Putamen (tissue), 1 donor: ENCODE results near the gene ZNF397.
"Not testable (repeated sequence)": the region's sequence is repeated elsewhere in the genome, so short reads cannot be mapped to it uniquely, and the experiment has no call there.

Source experiments
- DNase-seq: peaks from one replicate; pipeline ENCODE4 v3.0.0-alpha.2; 2016; ENCODE audit warnings: low spot score

Gene ZNF397

DNA sequence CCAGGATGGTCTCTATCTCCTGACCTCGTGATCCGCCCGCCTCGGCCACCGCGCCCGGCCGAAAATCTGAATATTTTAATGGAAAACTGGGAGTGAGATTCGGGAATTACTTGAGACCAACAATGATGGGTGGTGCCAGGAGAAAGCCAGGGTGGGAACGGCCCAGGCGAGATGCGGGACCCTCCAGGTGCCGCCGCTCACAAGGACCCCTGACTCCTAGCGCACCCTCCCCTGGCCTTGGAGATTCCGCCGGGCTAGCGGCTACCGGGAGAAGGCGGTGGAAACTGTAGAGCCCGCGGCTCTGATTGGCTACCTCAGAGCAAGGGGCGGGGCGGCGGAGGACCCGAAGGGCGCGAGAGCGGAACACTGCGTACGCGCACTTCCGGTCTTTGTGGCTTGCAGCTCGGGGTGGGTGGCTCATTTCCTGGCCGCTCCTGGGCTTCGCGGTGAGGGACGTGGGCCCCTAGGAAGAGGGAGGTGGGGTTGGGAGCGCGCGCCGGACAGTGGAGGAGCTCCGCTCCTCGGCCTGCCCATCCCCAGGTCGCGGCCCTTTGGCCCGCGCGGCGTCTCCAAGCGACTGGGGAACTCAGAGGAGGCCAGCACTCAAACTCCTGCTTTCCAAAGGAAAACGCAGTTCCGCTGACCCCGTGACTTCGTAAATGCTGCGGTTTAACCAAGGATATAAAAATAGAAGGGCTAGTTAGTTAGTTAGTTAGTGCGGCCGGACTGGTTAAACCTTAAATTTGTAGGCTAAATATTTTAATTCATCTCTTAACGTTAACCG is at the start of gene ZNF397:
Gene ZNF397 (plus strand): TSS at position 371 of the 784 bp plus-strand sequence. CDS start 1,437 bp downstream, outside the sequence.
- peak; percentile 97 for DNase-seq

GRCh38 chr18:35191698-35192025 is 49.2 kb upstream of the ZNF397 start:
- DNase-seq: no peak

- no peak for DNase-seq
Measured at GRCh38 chr18:35192415-35192814, 48.4 kb upstream of the ZNF397 start.

- DNase-seq: no peak
Measured at GRCh38 chr18:35193316-35193715, 47.5 kb upstream of the ZNF397 start.

GRCh38 chr18:35197296-35197695 is 43.5 kb upstream of the ZNF397 start:
- DNase-seq: no peak

DNA sequence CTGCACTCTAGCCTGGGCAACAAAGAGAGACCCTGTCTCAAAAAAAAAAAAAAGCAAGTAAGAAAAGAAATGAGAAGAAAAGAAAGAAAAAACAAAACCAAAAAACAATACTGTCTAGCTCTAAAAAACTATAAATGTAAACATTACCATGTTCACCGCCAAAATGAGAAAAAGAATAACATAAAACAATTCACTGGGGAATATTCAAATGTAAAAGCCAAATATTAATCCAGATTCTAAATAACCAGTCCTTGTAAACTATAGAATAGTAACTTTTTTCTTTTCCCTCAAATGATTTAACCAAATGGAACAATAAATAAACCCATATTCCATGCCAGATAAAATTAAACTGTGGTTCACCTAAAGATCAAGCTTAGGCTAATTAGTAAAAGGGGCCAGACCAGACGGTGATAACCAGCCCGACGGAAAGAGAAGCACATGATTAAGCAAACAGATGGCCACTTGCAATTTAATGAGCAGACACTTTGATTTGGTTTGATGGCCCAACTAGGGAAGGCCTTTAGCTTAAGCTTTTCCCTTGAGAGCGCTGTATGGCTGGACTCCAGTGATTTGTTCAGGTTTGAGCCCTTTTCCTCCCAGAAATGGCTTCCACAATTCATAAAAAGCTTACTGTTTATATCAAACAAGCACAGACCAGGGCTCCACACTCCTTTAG is 39.4 kb upstream of the ZNF397 start:
- DNase-seq: no peak

- no peak for DNase-seq
Measured at GRCh38 chr18:35203067-35203466, 37.8 kb upstream of the ZNF397 start.

DNA sequence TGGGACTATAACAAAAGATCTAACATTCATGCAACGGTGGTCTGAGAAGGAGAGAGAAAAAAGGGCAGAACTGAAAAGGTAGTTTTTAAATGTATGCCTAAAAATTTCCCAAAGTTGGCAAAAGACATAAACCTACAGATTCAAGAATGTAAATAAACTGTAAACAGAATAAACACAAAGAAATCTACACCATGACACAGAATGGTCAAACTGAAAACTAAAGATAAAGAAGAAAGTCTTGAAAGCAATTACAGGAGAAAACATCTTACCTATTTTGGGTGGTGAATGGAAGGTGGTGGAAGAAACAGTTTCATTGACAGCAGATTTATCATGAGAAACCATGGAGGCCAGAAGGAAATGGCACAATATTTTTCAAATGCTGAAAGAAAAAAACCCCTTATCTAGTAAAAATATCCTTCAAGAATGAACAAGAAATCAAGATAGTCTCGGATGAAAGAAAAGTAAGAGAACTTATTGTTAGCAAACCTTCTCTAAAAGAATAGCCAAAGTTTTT is 35.6 kb upstream of the ZNF397 start:
- DNase-seq: no peak

GRCh38 chr18:35205746-35206458 is 34.9 kb upstream of the ZNF397 start:
- DNase-seq: not testable (repeated sequence)

- no peak for DNase-seq
Measured at GRCh38 chr18:35215026-35215425, 25.8 kb upstream of the ZNF397 start.

GRCh38 chr18:35216611-35217010 is 24.2 kb upstream of the ZNF397 start:
- not testable (repeated sequence) for DNase-seq

- DNase-seq: not testable (repeated sequence)
Measured at GRCh38 chr18:35219331-35219730, 21.5 kb upstream of the ZNF397 start.

- no peak for DNase-seq
Measured at GRCh38 chr18:35220424-35220823, 20.4 kb upstream of the ZNF397 start.

DNA sequence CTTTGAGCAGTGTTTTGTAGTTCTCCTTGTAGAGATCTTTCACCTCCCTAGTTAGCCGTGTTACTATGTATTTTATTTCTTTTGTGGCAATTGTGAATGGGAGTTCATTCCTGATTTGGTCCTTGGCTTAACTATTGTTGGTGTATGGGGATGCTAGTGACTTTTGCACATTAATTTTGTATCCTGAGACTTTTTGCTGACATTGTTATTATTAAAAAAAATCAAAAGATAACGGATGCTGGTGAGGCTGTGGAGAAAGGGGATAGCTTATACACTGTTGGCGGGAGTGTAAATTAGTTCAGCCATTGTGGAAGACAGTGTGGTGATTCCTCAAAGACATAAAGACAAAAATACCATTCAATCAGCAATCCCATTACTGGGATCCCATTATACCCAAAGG is 17.0 kb upstream of the ZNF397 start:
- no peak for DNase-seq

- DNase-seq: no peak
Measured at GRCh38 chr18:35227254-35227653, 13.6 kb upstream of the ZNF397 start.

GRCh38 chr18:35231052-35231451 is 9.8 kb upstream of the ZNF397 start:
- DNase-seq: peak; percentile 89

- peak; percentile 63 for DNase-seq
Measured at GRCh38 chr18:35236571-35237363, 4.1 kb upstream of the ZNF397 start.

DNA sequence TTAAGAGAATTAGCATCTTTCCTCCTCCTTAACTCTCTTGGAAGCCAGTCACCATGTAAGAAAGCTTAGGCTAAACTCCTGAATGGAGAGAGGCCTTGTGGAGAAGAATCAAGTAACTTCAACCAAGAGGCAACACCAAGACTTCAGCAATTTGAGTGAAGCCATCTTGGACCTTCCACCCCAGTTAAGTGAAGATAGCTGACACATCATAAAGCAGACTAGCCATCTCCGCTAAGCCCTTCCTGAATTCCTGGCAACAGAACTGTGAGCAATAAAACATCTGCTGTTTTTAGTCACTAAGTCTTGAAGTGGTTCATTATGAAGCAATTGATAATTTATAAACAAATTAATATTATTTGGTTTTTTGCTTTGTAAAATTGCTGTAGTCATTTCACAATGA is 1.5 kb upstream of the ZNF397 start:
- no peak for DNase-seq

DNA sequence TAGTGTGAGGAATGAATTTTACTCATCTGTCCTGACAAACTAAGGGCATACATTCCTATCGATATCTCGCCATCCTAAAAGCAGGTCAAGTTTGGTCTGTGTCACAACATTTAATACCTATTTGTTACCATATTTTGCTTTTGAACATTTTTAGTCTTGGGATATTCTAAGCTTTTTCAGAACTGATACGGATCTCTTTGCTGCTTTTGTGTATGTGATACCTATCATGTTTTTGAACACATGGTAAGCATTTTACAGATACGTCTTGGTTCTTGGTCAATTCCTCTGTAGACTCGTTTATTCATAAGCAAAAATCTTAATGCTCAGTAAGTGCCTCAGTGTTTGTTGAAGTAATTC is 592 bp downstream of the ZNF397 start:
- DNase-seq: no peak

- DNase-seq: no peak
Measured at GRCh38 chr18:35242426-35242825, 1.6 kb downstream of the ZNF397 start.

DNA sequence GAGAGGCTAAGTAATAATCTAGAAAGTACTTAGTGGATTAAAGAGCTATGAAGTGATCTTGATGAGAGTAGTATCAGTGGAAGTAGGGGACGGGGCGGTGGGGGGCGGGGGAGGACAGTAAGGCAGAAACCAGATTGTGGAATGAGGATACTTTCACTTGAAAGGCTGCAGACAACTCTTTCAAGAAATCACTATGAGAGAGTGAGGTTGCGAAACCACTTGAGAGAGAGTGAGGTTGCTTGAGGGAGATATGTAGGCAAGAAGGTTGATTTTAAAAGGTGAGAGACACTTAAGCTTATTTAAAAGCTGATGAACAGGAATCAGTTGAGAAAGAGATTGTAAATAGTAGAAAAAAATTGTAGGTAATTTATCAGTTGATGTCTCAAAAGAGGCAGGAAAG is 3.8 kb downstream of the ZNF397 start:
- DNase-seq: no peak

DNA sequence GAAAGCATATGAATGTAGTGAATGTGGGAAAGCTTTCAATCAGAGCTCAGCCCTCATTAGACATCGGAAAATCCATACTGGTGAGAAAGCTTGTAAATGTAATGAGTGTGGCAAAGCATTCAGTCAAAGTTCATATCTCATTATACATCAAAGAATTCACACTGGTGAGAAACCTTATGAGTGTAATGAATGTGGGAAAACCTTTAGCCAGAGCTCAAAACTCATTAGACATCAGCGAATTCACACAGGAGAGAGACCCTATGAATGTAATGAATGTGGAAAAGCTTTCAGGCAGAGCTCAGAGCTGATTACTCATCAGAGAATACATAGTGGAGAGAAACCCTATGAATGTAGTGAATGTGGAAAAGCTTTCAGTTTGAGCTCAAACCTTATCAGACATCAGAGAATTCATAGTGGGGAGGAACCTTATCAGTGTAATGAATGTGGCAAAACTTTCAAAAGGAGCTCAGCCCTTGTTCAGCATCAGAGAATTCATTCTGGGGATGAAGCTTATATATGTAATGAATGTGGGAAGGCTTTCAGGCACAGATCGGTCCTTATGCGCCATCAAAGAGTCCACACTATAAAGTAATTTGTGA is 5.0 kb downstream of the ZNF397 start:
- no peak for DNase-seq
